Activated CD8-positive, alpha-beta memory T cell treated with anti-CD3 and anti-CD28 coated beads, Interleukin-2, amount 10 ng/mL, durations not matched to agents 7 days and 5 days (primary cell): Measurements from ENCODE around the gene RERE. TPM values are rescaled to one million over a fixed set of nuclear protein-coding genes. Genes with fewer than 3 reads are reported as not detected.
A peak's percentile ranks its signal among the peaks of the same experiment; 100 is the strongest.

Source experiments
- ATAC-seq: fragments of 150-1000 bp; cut with Tn5 transposase; one replicate; pipeline ENCODE4 v1.10.0; 2021; ENCODE audit warnings: moderate library complexity
- CTCF ChIA-PET: fragments of 350-600 bp; sonication (Branson Sonifier 250); formaldehyde crosslinking; loops from one replicate; lab custom pipeline; 2021; ENCODE audit warnings: antibody characterized with exemption; lab: Charles Lee
- DNase-seq: peaks from one replicate; pipeline ENCODE4 v3.0.0-alpha.2; 2020
- H3K27ac Mint-ChIP-seq: one replicate; pipeline ENCODE4 v1.8.0; 2021; ENCODE audit warnings: mild to moderate bottlenecking, mixed read lengths
- H3K27me3 Mint-ChIP-seq: one replicate; pipeline ENCODE4 v1.8.0; 2021; ENCODE audit warnings: mixed read lengths
- H3K36me3 Mint-ChIP-seq: one replicate; pipeline ENCODE4 v1.8.0; 2021; ENCODE audit warnings: mild to moderate bottlenecking, mixed read lengths
- H3K4me1 Mint-ChIP-seq: one replicate; pipeline ENCODE4 v1.8.0; 2021; ENCODE audit warnings: mixed read lengths
- H3K4me3 Mint-ChIP-seq: one replicate; pipeline ENCODE4 v1.8.0; 2021; ENCODE audit warnings: mild to moderate bottlenecking, moderate library complexity, mixed read lengths
- H3K9me3 Mint-ChIP-seq: one replicate; pipeline ENCODE4 v1.8.0; 2022; ENCODE audit warnings: low read depth, mixed read lengths
- total RNA-seq, 2 experiments: library from RNA; stranded (reverse); gene quantifications; one replicate each; pipeline ENCODE4 v1.2.3, GENCODE V29; 2021

The RERE gene
- total RNA-seq, 2 experiments from 2014 or later = 38.3 TPM

DNA sequence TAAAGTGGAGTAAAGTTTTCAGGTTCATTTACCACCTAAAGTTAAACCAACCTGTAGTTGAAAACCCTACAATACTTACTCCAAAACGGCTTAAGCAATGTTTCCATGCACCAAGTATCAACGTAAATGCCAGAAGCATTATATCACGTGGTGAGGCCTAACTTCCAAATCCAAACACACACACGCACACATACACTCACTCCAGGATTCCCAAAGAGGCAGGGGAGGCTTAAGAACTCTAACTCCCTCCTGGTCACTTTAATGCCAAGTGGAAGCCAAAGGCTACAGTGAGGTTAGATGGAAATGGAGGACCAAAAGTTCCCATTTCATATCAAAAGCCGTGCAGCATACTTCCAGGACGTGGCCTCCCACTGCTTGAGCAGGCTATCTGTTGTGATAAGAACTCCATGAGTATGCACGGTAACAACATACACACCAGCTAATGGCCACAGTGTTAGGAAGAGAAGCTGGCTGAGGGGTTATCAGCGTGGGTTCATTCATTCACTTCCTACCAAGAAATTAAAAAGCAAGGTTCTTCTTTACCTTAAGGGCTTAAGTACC is 275.4 kb downstream of the RERE start:
- DNase-seq = no peak
- CTCF ChIA-PET = no interaction called here
- ATAC-seq = no peak
- H3K4me3 Mint-ChIP-seq = no peak overlapping the region
- peaks cover 6% of the 10 kb centered on the region for H3K9me3 Mint-ChIP-seq
- no peak overlapping the region for H3K27ac Mint-ChIP-seq
- no peaks in the 10 kb centered on the region for H3K27me3 Mint-ChIP-seq
- H3K36me3 Mint-ChIP-seq = peaks cover 32% of the 10 kb centered on the region
- peaks cover 35% of the 10 kb centered on the region for H3K4me1 Mint-ChIP-seq

DNA sequence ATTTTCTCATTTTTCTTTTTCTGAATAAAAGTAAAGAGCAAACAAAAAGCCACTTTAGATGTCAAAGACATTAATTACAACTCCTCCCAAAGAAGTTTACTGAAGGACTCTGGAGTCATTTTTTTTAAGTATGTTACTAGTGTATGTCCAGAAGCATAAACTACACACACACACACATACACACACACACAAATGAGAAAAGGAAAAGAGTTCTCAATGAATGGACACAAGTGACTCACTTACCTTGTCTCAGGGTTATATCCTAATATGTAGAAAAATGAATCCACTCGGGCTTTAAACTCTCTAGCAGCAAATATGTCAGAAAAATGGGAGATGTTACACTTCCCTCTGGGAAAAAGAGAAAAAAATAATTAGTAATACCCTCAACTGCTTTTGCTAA is 276.5 kb downstream of the RERE start:
- Mint-ChIP-seq H3K36me3 (peaks cover 33% of the 10 kb centered on the region), H3K27me3 (no peaks in the 10 kb centered on the region), H3K9me3 (peaks cover 6% of the 10 kb centered on the region), H3K4me3 (no peak overlapping the region), H3K27ac (peak overlapping the region; percentile 44), H3K4me1 (peaks cover 35% of the 10 kb centered on the region)
- DNase-seq = no peak
- ATAC-seq = no peak
- CTCF ChIA-PET = no interaction called here

DNA sequence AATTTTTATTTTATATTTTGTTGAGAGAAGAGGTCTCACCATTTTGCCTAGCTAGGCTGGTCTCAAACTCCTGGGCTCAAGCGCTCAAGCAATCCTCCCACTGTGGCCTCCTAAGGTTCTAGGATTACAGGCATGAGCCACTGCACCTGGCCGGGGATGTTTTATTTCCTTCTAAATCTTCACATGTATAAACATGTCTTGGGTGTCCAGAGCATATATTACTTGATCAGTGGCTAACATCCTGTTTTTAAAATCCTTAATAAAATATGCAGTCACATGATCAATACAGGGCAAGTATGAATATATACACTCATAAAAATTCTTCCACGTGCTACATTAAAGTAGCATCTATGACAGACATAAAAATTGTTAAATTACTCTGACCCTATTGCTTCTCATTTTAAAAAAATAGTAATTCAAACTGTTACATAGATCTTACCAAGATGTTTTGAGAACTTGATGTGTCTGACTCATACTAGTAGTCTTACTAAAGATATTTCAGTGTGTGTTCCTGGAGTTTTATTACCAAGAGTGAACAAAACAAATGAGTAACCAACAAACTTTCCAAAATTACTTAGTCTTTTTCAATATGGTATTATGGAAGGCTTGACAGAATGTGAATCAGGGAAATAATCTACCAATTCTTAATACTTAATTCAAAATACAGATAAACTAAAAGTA is 277.0 kb downstream of the RERE start:
- no peak overlapping the region for H3K4me3 Mint-ChIP-seq

DNA sequence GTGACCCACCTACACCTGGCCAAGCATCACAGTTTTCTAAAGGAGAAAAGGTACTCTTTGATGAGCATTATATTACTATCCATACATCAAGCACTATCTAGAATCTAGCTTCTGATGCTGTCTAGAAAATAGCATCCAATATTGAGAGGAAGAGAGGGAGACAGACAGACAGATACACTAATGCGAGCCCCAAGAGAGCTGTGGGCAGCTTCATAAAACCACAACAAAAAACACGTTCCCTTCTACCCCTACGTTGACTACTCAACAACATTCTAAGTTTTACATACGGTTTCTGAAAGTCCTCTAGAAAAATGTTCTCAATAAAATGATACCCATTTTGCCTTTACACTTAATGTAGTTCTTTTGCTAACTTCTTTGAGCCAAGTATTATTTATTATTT is 277.8 kb downstream of the RERE start:
- Mint-ChIP-seq H3K4me3 (no peak overlapping the region), H3K4me1 (peaks cover 29% of the 10 kb centered on the region), H3K9me3 (peaks cover 5% of the 10 kb centered on the region), H3K27ac (no peak overlapping the region), H3K36me3 (peaks cover 25% of the 10 kb centered on the region), H3K27me3 (no peaks in the 10 kb centered on the region)
- ATAC-seq = no peak
- DNase-seq = no peak
- CTCF ChIA-PET = interaction anchor here (0.8 to 1.4 kb wide), 2 partner anchors 14 to 19 kb away, joined by 3 to 4 read pairs; no protein-coding TSS in a partner anchor

More for the DNA sequence above, 277.0 kb downstream of the RERE start:
- CTCF ChIA-PET = interaction anchor here (0.8 kb wide), 1 partner anchor 18 kb away, joined by 3 read pairs; no protein-coding TSS in a partner anchor
- Mint-ChIP-seq H3K36me3 (peaks cover 32% of the 10 kb centered on the region), H3K27ac (peak overlapping the region; percentile 46), H3K4me1 (peaks cover 35% of the 10 kb centered on the region), H3K27me3 (no peaks in the 10 kb centered on the region), H3K9me3 (peaks cover 6% of the 10 kb centered on the region)
- DNase-seq (no peak), ATAC-seq (peak; percentile 74)

DNA sequence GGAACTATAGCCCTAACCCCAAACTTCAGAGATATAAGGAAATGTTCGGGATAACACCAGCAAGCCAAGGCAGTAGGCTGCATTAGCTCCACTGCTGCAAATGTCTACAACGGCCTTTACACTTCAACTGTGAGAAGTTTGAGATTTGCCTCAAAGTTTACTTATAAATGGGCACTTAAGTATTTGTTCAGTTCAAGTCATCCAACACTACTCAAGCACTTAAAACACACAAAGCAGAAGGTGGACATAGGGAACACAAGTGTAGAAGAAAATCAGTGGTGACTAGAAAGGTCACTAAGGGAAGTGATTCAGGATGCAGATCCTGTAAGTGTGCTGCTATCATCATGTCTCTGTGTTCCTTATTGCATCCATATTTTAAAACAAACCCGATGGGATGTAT is 278.9 kb downstream of the RERE start:
- no peaks in the 10 kb centered on the region for H3K27me3 Mint-ChIP-seq
- H3K36me3 Mint-ChIP-seq = peaks cover 14% of the 10 kb centered on the region
- no peak overlapping the region for H3K27ac Mint-ChIP-seq
- H3K4me1 Mint-ChIP-seq = peaks cover 31% of the 10 kb centered on the region
- no peak for DNase-seq
- ATAC-seq = no peak
- CTCF ChIA-PET = interaction anchor here (1.3 to 1.4 kb wide), 2 partner anchors 12 to 188 kb away, joined by 3 to 4 read pairs; no protein-coding TSS in a partner anchor
- no peaks in the 10 kb centered on the region for H3K9me3 Mint-ChIP-seq
- H3K4me3 Mint-ChIP-seq = no peak overlapping the region

DNA sequence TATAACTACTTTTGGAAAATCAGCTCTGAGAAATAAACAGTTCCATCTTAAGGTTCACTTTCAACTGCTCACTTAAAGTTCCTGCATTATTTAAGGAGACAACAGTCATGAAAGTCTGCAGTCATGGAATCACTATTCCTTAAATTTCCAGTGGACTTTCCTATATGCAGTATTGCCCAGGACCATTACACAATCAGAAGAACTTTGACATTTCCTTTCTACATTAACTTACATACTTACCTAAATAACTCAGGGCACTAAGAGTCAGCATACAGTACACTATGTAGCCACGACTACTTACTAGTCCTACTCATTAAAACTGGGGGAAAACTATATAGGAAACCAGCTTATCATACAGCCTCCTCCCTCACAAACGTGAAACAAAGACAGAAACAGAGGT is 279.4 kb downstream of the RERE start:
- H3K4me1 Mint-ChIP-seq = peaks cover 36% of the 10 kb centered on the region
- ATAC-seq = no peak

DNA sequence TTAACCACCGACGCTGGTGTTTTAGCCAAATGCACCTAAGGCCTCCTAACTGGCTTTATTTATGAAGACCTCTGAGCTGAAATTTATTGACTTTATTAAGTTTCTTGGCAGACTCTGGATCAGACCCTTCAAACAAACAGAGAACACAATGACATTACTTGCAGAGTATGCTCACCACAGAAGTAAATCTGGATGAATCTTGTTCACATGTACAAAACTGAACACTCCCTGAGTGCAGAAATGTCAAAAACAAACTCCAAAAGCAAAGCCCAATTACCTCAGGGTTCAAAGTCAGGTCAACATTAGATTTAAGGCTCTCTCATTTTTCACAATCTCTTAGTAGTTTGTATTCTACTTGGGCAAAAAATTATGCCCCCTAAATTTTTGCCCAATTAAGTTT is 280.9 kb downstream of the RERE start:
- DNase-seq = no peak
- H3K27me3 Mint-ChIP-seq = no peaks in the 10 kb centered on the region
- peaks cover 13% of the 10 kb centered on the region for H3K36me3 Mint-ChIP-seq
- peaks cover 37% of the 10 kb centered on the region for H3K4me1 Mint-ChIP-seq
- CTCF ChIA-PET = no interaction called here
- H3K27ac Mint-ChIP-seq = no peak overlapping the region
- no peak overlapping the region for H3K4me3 Mint-ChIP-seq
- no peaks in the 10 kb centered on the region for H3K9me3 Mint-ChIP-seq
- ATAC-seq = no peak

More for the DNA sequence above, 279.4 kb downstream of the RERE start:
- DNase-seq = no peak
- peaks cover 13% of the 10 kb centered on the region for H3K36me3 Mint-ChIP-seq
- H3K27ac Mint-ChIP-seq = no peak overlapping the region
- CTCF ChIA-PET = interaction anchor here (1.3 kb wide), 1 partner anchor 189 kb away, joined by 3 read pairs; no protein-coding TSS in a partner anchor
- H3K27me3 Mint-ChIP-seq = no peaks in the 10 kb centered on the region
- H3K9me3 Mint-ChIP-seq = no peaks in the 10 kb centered on the region
- H3K4me3 Mint-ChIP-seq = no peak overlapping the region

DNA sequence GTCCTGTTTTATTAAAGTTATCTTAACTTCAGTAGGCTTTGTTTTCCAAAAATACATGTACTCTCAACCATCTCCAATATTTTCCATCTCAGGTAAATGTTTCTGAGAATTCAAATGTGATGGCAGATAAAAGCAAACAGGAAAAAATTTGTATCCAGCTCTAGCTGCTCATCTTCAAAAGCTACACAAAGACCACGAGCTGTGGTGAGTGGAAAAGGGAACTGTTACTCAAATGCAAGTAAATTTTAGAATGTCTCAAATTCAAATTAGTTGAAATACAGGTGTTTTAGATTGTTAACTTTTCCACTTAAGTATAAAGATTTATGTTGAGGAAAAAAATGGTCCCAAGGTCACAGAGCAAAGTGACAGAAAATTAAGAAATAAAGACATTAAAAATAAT is 283.5 kb downstream of the RERE start:
- H3K36me3 Mint-ChIP-seq = peaks cover 5% of the 10 kb centered on the region
- H3K27me3 Mint-ChIP-seq = no peaks in the 10 kb centered on the region
- DNase-seq (no peak), ATAC-seq (no peak)
- H3K4me3 Mint-ChIP-seq = no peak overlapping the region
- H3K4me1 Mint-ChIP-seq = peaks cover 19% of the 10 kb centered on the region
- H3K27ac Mint-ChIP-seq = no peak overlapping the region
- no peaks in the 10 kb centered on the region for H3K9me3 Mint-ChIP-seq
- CTCF ChIA-PET = interaction anchor here (0.9 to 1.2 kb wide), 3 partner anchors 10 to 61 kb away, joined by 3 read pairs; no protein-coding TSS in a partner anchor

DNA sequence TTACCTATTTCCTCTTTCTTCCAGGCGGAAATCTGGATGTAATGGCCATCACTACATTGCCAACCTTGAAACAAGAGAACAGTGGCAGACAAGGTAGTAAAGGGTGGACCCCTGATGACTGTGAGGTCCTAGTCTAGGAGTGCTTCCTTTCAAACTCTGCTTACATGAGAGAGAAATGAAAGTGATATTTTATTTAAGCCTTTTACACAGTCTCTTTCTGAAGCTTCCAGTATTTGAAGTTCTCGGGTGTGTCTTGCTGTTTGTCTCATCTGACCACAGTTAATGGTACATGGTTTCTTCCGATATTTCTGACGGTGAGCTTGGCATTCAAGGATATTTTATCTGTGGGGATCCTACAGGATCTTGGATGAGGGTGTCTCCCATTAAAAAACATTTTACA is 284.3 kb downstream of the RERE start:
- no peaks in the 10 kb centered on the region for H3K27me3 Mint-ChIP-seq

DNA sequence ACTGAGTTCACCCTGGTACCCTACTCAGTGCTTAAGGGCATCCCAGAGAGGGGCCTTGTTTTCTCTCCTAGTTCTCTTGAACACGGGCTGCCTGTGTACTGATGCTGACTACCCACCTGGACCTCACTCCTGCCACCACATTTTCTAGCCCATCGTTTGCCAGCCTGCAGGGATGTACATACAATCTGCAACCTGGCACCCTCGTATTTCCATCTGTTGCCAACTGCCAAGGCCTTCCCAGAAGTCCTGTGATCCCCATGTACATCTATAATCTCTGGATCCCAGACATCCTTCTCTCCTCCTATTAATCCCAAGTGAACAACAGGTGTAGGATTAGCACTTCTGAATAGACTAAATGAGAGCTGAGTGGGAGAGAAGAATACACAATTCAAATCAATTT is 287.5 kb downstream of the RERE start:
- ATAC-seq = no peak
- Mint-ChIP-seq H3K27ac (no peak overlapping the region), H3K4me1 (peaks cover 15% of the 10 kb centered on the region), H3K27me3 (no peaks in the 10 kb centered on the region), H3K4me3 (no peak overlapping the region), H3K9me3 (no peaks in the 10 kb centered on the region), H3K36me3 (peaks cover 2% of the 10 kb centered on the region)
- DNase-seq = no peak
- CTCF ChIA-PET = interaction anchor here (0.7 kb wide), 1 partner anchor 22 kb away, joined by 3 read pairs; no protein-coding TSS in a partner anchor

More for the DNA sequence above, 284.3 kb downstream of the RERE start:
- H3K4me1 Mint-ChIP-seq = peaks cover 15% of the 10 kb centered on the region
- CTCF ChIA-PET = interaction anchor here (0.5 to 1.8 kb wide), 5 partner anchors 9 to 316 kb away, joined by 3 to 4 read pairs (median 3); no protein-coding TSS in a partner anchor
- DNase-seq = no peak
- no peaks in the 10 kb centered on the region for H3K9me3 Mint-ChIP-seq
- peaks cover 4% of the 10 kb centered on the region for H3K36me3 Mint-ChIP-seq
- H3K4me3 Mint-ChIP-seq = no peak overlapping the region
- peak; percentile 83 for ATAC-seq
- H3K27ac Mint-ChIP-seq = peak overlapping the region; percentile 25

DNA sequence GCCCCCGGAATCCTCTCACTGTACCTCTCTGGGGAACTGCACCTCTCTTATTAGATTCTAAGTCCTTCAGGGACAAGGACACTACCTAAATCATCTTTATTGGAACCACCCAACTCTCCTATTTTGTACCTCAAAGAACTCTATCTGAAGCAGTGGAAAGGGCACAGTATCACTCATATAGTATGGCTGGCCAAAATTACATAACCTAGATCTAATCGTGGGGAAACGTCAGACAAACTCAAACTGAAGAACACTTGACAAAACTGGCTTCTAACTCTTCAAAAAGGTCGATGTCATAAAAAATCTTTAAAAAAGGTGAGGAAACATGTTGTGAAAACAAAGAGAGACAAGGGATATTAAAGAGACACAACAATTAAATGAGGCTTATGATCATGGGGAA is 289.5 kb downstream of the RERE start:
- peaks cover 7% of the 10 kb centered on the region for H3K36me3 Mint-ChIP-seq
- CTCF ChIA-PET = no interaction called here
- H3K4me3 Mint-ChIP-seq = no peak overlapping the region
- peaks cover 19% of the 10 kb centered on the region for H3K4me1 Mint-ChIP-seq
- DNase-seq (no peak), ATAC-seq (no peak)
- H3K27me3 Mint-ChIP-seq = no peaks in the 10 kb centered on the region
- H3K9me3 Mint-ChIP-seq = no peaks in the 10 kb centered on the region
- H3K27ac Mint-ChIP-seq = no peak overlapping the region

DNA sequence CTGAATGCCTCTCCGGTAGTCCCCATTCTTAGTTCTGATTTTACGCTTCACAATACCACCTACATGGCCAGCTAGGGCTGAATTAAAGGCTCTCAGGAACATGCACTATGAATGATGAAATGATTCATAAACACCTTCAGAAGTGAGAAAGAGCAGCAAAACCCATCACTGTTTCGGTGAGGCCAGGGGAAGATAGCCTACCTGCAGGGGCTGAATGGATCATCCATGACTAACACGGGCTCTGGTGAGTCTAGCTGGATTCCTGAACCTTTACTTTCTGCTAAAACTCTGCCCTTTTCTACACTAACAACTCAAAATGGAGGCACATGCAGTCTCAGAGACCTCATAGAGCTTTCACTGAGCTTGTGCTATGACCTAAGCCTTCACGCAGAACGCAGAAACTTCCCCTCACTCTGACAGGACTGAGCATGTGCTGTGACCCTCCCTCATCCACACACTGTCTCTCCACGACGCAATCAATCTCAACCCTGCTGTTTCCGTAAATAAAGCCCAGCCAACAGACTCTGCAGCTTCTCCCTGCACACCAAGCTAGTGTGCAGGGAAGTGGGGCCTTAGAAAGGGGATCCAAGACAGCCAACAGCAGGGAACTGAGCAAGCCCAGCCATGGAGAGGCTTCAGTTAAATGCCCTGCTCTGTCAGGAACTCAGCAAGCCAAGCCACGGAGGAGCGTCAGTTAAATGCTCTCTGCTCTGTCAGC is 291.7 kb downstream of the RERE start:
- peak; percentile 57 for DNase-seq
- no peaks in the 10 kb centered on the region for H3K27me3 Mint-ChIP-seq
- ATAC-seq = peak; percentile 81
- H3K9me3 Mint-ChIP-seq = no peaks in the 10 kb centered on the region
- H3K4me1 Mint-ChIP-seq = peaks cover 24% of the 10 kb centered on the region
- CTCF ChIA-PET = interaction anchor here (0.7 to 1.6 kb wide), 6 partner anchors 13 to 324 kb away, joined by 3 to 4 read pairs (median 3); no protein-coding TSS in a partner anchor
- peaks cover 12% of the 10 kb centered on the region for H3K36me3 Mint-ChIP-seq
- H3K4me3 Mint-ChIP-seq = no peak overlapping the region
- H3K27ac Mint-ChIP-seq = no peak overlapping the region

DNA sequence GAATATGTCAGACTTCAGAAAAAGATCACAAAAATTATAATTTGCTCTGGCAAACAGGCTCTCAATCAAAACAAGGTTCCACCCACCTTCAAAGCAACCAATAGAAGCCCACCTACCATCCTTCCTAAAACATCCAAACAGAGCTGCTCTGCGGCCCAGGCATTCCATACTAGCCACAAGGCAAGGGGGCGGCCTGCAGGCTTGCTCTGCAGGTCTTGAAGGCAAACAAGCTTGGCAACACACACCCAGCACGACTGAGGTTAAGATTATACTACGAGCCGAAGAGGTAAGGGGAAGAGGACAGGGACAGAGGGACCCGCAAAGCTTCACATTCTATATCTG is 292.3 kb downstream of the RERE start:
- Mint-ChIP-seq H3K9me3 (no peaks in the 10 kb centered on the region), H3K4me1 (peaks cover 28% of the 10 kb centered on the region), H3K27ac (no peak overlapping the region), H3K27me3 (no peaks in the 10 kb centered on the region), H3K36me3 (peaks cover 12% of the 10 kb centered on the region), H3K4me3 (no peak overlapping the region)
- DNase-seq (no peak), ATAC-seq (no peak)
- CTCF ChIA-PET = interaction anchor here (0.8 to 1.6 kb wide), 5 partner anchors 14 to 324 kb away, joined by 3 to 4 read pairs (median 3); no protein-coding TSS in a partner anchor
